IPS DF 6.9 (cell line): ENCODE results near the gene UBR2.
A peak's percentile ranks its signal among the peaks of the same experiment; 100 is the strongest.
"Not testable (repeated sequence)": the region's sequence is repeated elsewhere in the genome, so short reads cannot be mapped to it uniquely, and the experiment has no call there.

Source experiments
- DNase-seq: peaks from one replicate; pipeline ENCODE4 v3.0.0-alpha.2; 2013; ENCODE audit warnings: low read depth, low spot score
- H3K27ac ChIP-seq: one replicate; pipeline ENCODE4 v1.5.1; 2013; ENCODE audit warnings: low read length, control low read depth
- H3K27me3 ChIP-seq: 2 replicates; pipeline ENCODE4 v1.6.1; 2013; ENCODE audit warnings: mild to moderate bottlenecking, low read length; ENCODE audit not compliant: control insufficient read depth, insufficient read depth
- H3K36me3 ChIP-seq: 2 replicates; pipeline ENCODE4 v1.6.1; 2013; ENCODE audit warnings: low read length; ENCODE audit not compliant: control insufficient read depth, insufficient read depth
- H3K4me1 ChIP-seq: 2 replicates; pipeline ENCODE4 v1.6.1; 2013; ENCODE audit warnings: low read length; ENCODE audit not compliant: control insufficient read depth, insufficient read depth
- H3K4me3 ChIP-seq: 2 replicates; pipeline ENCODE4 v1.5.1; 2013; ENCODE audit warnings: mild to moderate bottlenecking, low read length
- H3K9me3 ChIP-seq: 2 replicates; pipeline ENCODE4 v1.6.1; 2013; ENCODE audit warnings: low read length, inconsistent platforms; ENCODE audit not compliant: control insufficient read depth, insufficient read depth
- WGBS: extraction: QIAGEN DNeasy Blood & Tissue Kit; methylation state at CpG from one replicate; pipeline ENCODE4 v1.1.7; 2013; ENCODE audit warnings: mixed read lengths, missing lambda C conversion rate; ENCODE audit not compliant: insufficient read length, insufficient coverage; 5-methylcytosine and 5-hydroxymethylcytosine counted together

Gene UBR2

DNA sequence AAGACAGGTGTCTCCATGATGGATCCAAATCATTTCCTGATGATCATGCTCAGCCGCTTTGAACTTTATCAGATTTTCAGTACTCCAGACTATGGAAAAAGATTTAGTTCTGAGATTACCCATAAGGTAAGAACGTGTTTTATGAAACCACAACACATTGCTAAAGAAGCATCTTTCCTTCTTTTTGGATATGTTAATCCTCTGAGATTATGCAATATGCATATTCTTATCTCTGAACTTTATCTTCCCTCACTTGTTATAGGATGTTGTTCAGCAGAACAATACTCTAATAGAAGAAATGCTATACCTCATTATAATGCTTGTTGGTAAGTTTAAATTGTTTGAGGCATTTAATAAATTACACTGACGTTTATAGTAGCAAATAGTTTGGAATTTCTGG lies 80.4 kb downstream of the UBR2 start:
- H3K27me3 ChIP-seq = no peaks in the 10 kb centered on the region
- H3K36me3 ChIP-seq = peaks cover 2% of the 10 kb centered on the region; the same call in 1 of the 2 replicates
- no peaks in the 10 kb centered on the region for H3K4me1 ChIP-seq
- WGBS = no CpG with 5 or more reads among the region's 3 CpGs
- no peak for DNase-seq
- no peak overlapping the region for H3K27ac ChIP-seq
- no peaks in the 10 kb centered on the region for H3K9me3 ChIP-seq
- no peak overlapping the region for H3K4me3 ChIP-seq

DNA sequence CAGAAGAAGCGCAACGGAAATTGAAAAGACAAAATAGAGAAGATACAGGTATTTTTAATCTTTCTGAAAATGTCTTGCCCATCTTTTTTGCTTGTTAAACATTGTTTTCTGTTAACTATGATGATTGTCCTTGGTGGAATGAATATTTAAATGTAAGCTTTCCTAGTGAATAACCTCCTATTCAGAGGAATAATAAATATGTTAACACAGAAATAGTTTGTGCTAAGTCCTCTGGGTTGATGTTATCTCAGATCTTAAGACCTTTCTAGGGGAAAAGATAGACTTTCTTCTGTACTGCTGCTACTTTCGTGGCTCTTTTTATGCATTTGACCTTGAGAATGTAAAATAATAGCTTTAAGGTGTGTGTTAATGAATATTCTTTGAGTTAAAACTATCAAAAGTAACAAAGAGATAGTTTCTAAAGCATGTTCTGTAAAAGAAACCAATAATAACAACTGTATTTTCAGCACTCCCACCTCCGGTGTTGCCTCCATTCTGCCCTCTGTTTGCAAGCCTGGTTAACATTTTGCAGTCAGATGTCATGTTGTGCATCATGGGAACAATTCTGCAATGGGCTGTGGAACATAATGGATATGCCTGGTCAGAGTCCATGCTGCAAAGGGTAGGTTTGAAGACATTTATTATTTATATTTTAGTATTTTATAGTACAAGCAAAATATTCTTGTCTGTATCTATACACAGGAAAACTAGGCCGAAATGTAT lies 88.4 kb downstream of the UBR2 start:
- no peak for DNase-seq
- Histone ChIP-seq H3K4me1 (no peaks in the 10 kb centered on the region), H3K27me3 (no peaks in the 10 kb centered on the region), H3K4me3 (no peak overlapping the region), H3K27ac (no peak overlapping the region), H3K9me3 (no peaks in the 10 kb centered on the region), H3K36me3 (peaks cover 2% of the 10 kb centered on the region; the same call in 1 of the 2 replicates)
- no CpG with 5 or more reads among the region's 5 CpGs for WGBS

DNA sequence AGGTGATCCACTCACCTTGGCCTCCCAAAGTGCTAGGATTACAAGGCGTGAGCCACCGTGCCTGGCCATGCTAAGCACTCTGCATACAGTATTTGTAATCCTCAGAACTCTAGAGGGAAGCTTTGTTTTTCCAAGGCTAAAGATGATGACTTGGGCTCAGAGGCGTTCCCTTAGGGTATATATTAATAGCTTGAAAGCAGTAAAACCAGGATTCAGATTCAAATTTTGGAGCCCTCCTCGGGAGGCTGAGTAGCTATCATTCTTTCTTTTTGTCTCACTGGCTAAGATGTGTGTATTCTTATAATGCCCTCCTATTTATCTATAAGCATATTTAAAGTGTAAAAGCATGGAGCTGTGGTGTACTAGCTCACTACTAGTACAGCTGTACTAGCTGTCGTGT lies 90.0 kb downstream of the UBR2 start:
- Histone ChIP-seq H3K4me1 (no peaks in the 10 kb centered on the region), H3K27ac (no peak overlapping the region), H3K27me3 (no peaks in the 10 kb centered on the region), H3K9me3 (no peaks in the 10 kb centered on the region), H3K4me3 (no peak overlapping the region), H3K36me3 (peaks cover 2% of the 10 kb centered on the region; the same call in 1 of the 2 replicates)
- WGBS = no CpG with 5 or more reads among the region's 5 CpGs
- no peak for DNase-seq

DNA sequence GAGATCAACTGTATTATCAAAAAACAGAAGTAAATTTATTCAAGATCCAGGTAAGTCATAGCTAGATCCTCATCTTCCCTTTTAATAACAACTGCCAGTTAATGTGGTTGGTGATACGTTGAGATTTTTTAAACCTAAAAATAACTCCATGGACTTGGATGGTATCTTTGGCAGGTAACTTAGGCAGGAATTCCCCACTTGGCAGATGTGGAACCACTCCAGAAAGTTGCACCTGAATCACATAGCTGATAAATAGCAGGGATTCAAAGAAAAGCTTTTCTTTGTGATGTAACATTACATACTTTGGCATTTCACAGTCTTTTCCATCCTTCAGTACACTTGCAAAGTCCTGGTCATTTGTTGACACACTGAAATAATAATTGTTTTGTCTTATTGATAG lies 96.0 kb downstream of the UBR2 start:
- Histone ChIP-seq H3K4me3 (no peak overlapping the region), H3K9me3 (no peaks in the 10 kb centered on the region), H3K27ac (no peak overlapping the region), H3K36me3 (peaks cover 6% of the 10 kb centered on the region; the same call in 1 of the 2 replicates), H3K4me1 (no peaks in the 10 kb centered on the region), H3K27me3 (no peaks in the 10 kb centered on the region)
- no CpG with 5 or more reads among the region's 1 CpG for WGBS
- DNase-seq = no peak

DNA sequence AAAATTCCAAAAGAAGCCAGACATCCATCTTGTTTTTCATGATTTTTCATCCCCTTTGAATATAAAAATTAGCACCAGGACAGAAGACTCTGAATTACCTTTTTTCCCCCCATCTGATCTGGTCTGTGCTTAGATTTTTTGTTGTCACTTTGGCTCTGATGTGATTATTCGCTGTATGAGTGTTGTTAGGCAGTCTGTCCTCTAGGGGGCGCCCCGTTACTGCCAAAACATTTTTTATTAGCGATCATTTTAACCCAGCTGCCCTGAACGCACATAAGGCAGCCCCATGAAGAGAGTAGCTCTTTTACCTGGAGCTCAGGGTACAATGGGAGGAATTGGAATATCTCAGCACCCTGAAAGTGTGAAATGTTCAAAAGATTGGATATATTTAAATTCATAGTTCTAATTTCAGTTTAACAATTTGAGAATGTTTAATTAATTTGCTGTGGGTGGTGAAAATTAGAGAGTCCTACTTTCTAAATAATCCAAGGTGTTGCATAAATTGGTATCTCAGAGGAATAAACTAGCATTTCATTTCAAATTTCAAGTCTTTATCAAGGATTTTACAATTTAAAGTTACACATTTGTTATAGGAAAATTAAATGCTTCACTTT lies 97.8 kb downstream of the UBR2 start:
- peaks cover 6% of the 10 kb centered on the region; the same call in 1 of the 2 replicates for H3K36me3 ChIP-seq
- WGBS = no CpG with 5 or more reads among the region's 5 CpGs
- no peaks in the 10 kb centered on the region for H3K4me1 ChIP-seq
- no peaks in the 10 kb centered on the region for H3K27me3 ChIP-seq
- peak; percentile 41 for DNase-seq
- H3K4me3 ChIP-seq = no peak overlapping the region
- no peaks in the 10 kb centered on the region for H3K9me3 ChIP-seq
- no peak overlapping the region for H3K27ac ChIP-seq

DNA sequence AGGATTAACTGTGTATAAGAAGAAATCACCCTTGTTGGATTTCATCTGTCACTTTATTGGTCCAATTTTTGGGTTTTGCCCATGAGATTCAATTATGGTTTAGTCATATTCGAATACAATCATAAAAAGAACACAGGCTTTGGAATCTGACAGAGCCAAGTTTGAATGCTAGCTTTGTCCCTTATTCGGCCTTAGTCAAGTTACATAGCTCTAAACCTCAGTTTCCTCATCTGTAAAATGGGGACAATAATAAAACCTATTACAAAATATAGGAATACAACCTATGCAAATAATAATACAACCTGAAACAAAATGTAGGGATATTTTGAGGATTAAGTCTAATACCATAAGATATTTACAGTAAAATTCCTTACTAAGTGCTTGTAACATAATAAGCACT lies 100.9 kb downstream of the UBR2 start:
- Histone ChIP-seq H3K27me3 (no peaks in the 10 kb centered on the region), H3K36me3 (peaks cover 3% of the 10 kb centered on the region; the same call in 1 of the 2 replicates), H3K9me3 (no peaks in the 10 kb centered on the region), H3K4me3 (no peak overlapping the region), H3K27ac (no peak overlapping the region), H3K4me1 (no peaks in the 10 kb centered on the region)
- no peak for DNase-seq
- no CpG with 5 or more reads among the region's 2 CpGs for WGBS

DNA sequence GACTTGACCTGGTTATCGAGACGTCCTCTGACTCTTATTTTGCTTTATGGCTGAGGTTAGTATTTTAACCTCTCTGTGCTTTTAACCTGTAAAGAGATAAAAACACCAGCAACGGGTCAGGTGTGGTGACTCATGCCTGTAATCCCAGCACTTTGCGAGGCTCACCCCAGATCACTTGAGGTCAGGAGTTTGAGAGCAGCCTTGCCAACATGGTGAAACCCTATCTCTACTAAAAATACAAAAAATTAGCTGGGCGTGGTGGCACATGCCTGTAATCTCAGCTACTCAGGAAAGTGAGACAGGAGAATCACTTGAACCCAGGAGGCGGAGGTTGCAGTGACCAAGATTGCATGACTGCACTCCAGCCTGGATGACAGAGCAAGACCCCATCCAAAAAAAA lies 110.5 kb downstream of the UBR2 start:
- not testable (repeated sequence) for H3K9me3 ChIP-seq, H3K36me3 ChIP-seq, H3K4me3 ChIP-seq, DNase-seq, H3K27me3 ChIP-seq, H3K27ac ChIP-seq, H3K4me1 ChIP-seq
- WGBS = no CpG with 5 or more reads among the region's 6 CpGs

DNA sequence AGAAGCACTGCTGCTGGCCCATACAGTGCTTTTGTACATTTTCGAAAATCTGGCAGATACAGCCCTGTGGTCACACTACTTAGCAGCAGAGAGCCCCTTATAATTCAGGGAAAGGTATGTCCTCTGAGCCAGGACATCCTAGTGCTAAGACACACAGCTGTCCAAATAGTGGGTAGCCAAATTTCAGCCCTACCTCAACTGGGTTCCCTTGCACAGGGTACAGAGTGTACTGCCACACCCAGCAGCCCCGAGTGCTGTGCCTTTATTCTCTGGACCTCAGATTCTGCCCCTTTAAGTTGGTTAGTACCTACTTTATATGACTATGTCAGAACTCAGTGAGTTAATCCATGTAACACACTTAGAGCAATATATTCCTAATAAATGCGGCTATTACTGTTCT lies 111.0 kb downstream of the UBR2 start:
- WGBS = no CpG with 5 or more reads among the region's 3 CpGs
- Histone ChIP-seq H3K27ac (no peak overlapping the region), H3K27me3 (no peaks in the 10 kb centered on the region), H3K4me3 (no peak overlapping the region), H3K9me3 (no peaks in the 10 kb centered on the region), H3K36me3 (peaks cover 5% of the 10 kb centered on the region; the same call in 1 of the 2 replicates), H3K4me1 (no peaks in the 10 kb centered on the region)
- no peak for DNase-seq

DNA sequence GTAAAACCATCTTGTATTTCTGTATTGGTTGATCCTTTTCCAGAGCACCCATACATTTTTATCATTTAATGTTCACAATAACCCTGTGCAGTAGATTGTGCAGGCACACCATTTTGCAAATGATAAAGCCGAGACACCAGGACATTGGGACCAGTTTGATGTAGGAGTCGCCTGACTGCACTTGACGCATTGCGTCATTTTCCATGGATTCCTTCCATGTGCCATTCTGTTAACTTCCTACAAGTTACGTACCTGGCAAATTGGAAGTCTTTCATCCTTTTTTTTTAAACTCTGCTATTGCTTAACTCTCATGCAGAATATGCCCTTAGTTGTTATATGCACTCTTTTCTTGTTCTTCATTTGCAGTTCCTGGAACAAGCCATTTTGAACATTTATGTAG lies 115.5 kb downstream of the UBR2 start:
- DNase-seq = no peak
- H3K27ac ChIP-seq = no peak overlapping the region
- H3K9me3 ChIP-seq = no peaks in the 10 kb centered on the region
- H3K27me3 ChIP-seq = no peaks in the 10 kb centered on the region
- H3K4me3 ChIP-seq = no peak overlapping the region
- H3K36me3 ChIP-seq = peaks cover 2% of the 10 kb centered on the region; the same call in 1 of the 2 replicates
- no peaks in the 10 kb centered on the region for H3K4me1 ChIP-seq
- no CpG with 5 or more reads among the region's 5 CpGs for WGBS

DNA sequence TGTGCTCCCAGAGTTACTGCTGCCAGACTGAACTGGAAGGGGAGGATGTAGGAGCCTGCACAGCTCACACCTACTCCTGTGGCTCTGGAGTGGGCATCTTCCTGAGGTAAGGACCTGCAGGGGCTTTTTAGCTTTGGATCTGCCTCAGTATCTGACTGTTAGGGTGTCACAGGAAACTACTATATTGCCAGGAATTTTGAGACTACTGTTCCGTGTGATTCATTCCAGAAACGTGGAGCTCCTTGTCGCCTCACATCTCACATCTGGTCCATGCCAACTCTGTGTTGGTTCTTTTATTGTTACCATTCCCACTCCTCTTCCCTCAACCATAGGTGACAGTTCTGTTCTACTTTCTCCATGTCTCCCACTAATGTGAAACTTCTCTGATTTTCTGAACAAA lies 124.5 kb downstream of the UBR2 start:
- Histone ChIP-seq H3K27ac (no peak overlapping the region), H3K36me3 (peaks cover 5% of the 10 kb centered on the region; the same call in 1 of the 2 replicates), H3K4me1 (no peaks in the 10 kb centered on the region), H3K27me3 (no peaks in the 10 kb centered on the region), H3K9me3 (no peaks in the 10 kb centered on the region), H3K4me3 (no peak overlapping the region)
- WGBS = no CpG with 5 or more reads among the region's 3 CpGs
- DNase-seq = no peak

DNA sequence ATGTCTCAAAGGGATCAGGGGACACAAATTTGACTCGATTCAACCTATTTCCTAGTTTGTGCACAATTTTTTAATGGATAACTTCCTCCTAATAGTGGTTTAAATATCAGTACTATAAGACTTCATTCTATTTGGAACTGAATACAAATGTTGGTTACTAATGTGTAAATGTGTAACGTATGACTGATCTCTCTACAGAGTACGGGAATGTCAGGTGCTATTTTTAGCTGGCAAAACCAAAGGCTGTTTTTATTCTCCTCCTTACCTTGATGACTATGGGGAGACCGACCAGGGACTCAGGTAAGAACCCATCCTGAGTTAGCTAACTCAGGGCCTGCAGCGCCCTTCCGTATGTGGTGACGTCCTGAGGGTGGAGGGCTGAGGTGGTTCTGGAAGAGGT lies 125.5 kb downstream of the UBR2 start:
- H3K4me1 ChIP-seq = no peaks in the 10 kb centered on the region
- no peaks in the 10 kb centered on the region for H3K9me3 ChIP-seq
- WGBS = no CpG with 5 or more reads among the region's 7 CpGs
- H3K27me3 ChIP-seq = no peaks in the 10 kb centered on the region
- no peak overlapping the region for H3K4me3 ChIP-seq
- DNase-seq = no peak
- peaks cover 5% of the 10 kb centered on the region; the same call in 1 of the 2 replicates for H3K36me3 ChIP-seq
- no peak overlapping the region for H3K27ac ChIP-seq
